Measurements from ENCODE around the gene DNASE1L2. TPM values are rescaled to one million over a fixed set of nuclear protein-coding genes. Genes with fewer than 3 reads are reported as not detected.

The DNASE1L2 gene
- total and polyA plus RNA-seq, 5 donors from 2014 or later = 0.37 TPM; not detected in 4

GRCh38 chr16:2205967-2206313 lies 30.3 kb upstream of the DNASE1L2 start:
- H3K4me1 Mint-ChIP-seq = peaks cover 0 to 20% (median 3%) of the 10 kb centered on the region in 4 donors
- H3K9me3 Mint-ChIP-seq = peaks cover 0 to 1% (median 0%) of the 10 kb centered on the region in 7 donors
- ATAC-seq (ENCODE audit: low read depth in 2 of 2) (no peak), DNase-seq (no peak)
- H3K36me3 ChIP-seq (ENCODE audit: control insufficient read depth, insufficient read depth, low read length) = peaks cover 9% of the 10 kb centered on the region
- H3K4me3 Mint-ChIP-seq = peak overlapping the region; percentile 75 to 80 (median 78)
- H3K36me3 Mint-ChIP-seq = no peaks in the 10 kb centered on the region
- H3K27ac ChIP-seq (ENCODE audit: insufficient read depth, low read length, poor library complexity, severe bottlenecking) = peak overlapping the region; percentile 92
- no peaks in the 10 kb centered on the region for H3K9me3 ChIP-seq (ENCODE audit: control insufficient read depth in 2 of 2, low read length in 2 of 2)
- H3K27me3 Mint-ChIP-seq = peaks cover 8% of the 10 kb centered on the region
- peak overlapping the region; percentile 41 to 82 (median 52) for H3K27ac Mint-ChIP-seq
- H3K27me3 ChIP-seq (ENCODE audit: control insufficient read depth, insufficient read depth, low read length) = no peaks in the 10 kb centered on the region
- peaks cover 18% of the 10 kb centered on the region for H3K4me1 ChIP-seq (ENCODE audit: control insufficient read depth, insufficient read depth, low read length, poor library complexity, severe bottlenecking)
- H3K4me3 ChIP-seq (ENCODE audit: low read depth, low read length) = peak overlapping the region; percentile 68

GRCh38 chr16:2206420-2206779 lies 29.8 kb upstream of the DNASE1L2 start:
- Histone ChIP-seq H3K27ac (ENCODE audit: insufficient read depth, low read length, poor library complexity, severe bottlenecking) (peak overlapping the region; percentile 92), H3K4me1 (ENCODE audit: control insufficient read depth, insufficient read depth, low read length, poor library complexity, severe bottlenecking) (peaks cover 18% of the 10 kb centered on the region), H3K9me3 (ENCODE audit: control insufficient read depth in 2 of 2, low read length in 2 of 2) (no peaks in the 10 kb centered on the region), H3K4me3 (ENCODE audit: low read depth, low read length) (no peak overlapping the region), H3K27me3 (ENCODE audit: control insufficient read depth, insufficient read depth, low read length) (no peaks in the 10 kb centered on the region), H3K36me3 (ENCODE audit: control insufficient read depth, insufficient read depth, low read length) (peaks cover 9% of the 10 kb centered on the region)
- H3K27me3 Mint-ChIP-seq = peaks cover 8% of the 10 kb centered on the region
- peaks cover 0 to 1% (median 0%) of the 10 kb centered on the region in 7 donors for H3K9me3 Mint-ChIP-seq
- no peaks in the 10 kb centered on the region for H3K36me3 Mint-ChIP-seq
- peak overlapping the region in 3 of 4 donors; percentile 78 to 80 (median 79) for H3K4me3 Mint-ChIP-seq
- DNase-seq (no peak), ATAC-seq (ENCODE audit: low read depth in 2 of 2) (no peak)
- peak overlapping the region in 2 of 3 donors; percentile 20 to 52 for H3K27ac Mint-ChIP-seq
- peaks cover 0 to 20% (median 3%) of the 10 kb centered on the region in 4 donors for H3K4me1 Mint-ChIP-seq

GRCh38 chr16:2206780-2207433 lies 29.3 kb upstream of the DNASE1L2 start:
- peaks cover 18% of the 10 kb centered on the region for H3K4me1 ChIP-seq (ENCODE audit: control insufficient read depth, insufficient read depth, low read length, poor library complexity, severe bottlenecking)
- Mint-ChIP-seq H3K27ac (peak overlapping the region in 1 of 3 donors; percentile 62), H3K4me1 (peaks cover 0 to 20% (median 3%) of the 10 kb centered on the region in 4 donors), H3K9me3 (peaks cover 0 to 1% (median 0%) of the 10 kb centered on the region in 7 donors), H3K27me3 (peaks cover 8% of the 10 kb centered on the region), H3K4me3 (peak overlapping the region; percentile 43 to 84 (median 80)), H3K36me3 (no peaks in the 10 kb centered on the region)
- DNase-seq (no peak), ATAC-seq (ENCODE audit: low read depth in 2 of 2) (no peak)
- H3K9me3 ChIP-seq (ENCODE audit: control insufficient read depth in 2 of 2, low read length in 2 of 2) = no peaks in the 10 kb centered on the region
- peaks cover 9% of the 10 kb centered on the region for H3K36me3 ChIP-seq (ENCODE audit: control insufficient read depth, insufficient read depth, low read length)
- H3K27me3 ChIP-seq (ENCODE audit: control insufficient read depth, insufficient read depth, low read length) = no peaks in the 10 kb centered on the region
- no peak overlapping the region for H3K4me3 ChIP-seq (ENCODE audit: low read depth, low read length)
- H3K27ac ChIP-seq (ENCODE audit: insufficient read depth, low read length, poor library complexity, severe bottlenecking) = no peak overlapping the region

- no peaks in the 10 kb centered on the region for H3K36me3 Mint-ChIP-seq
- H3K4me1 Mint-ChIP-seq = peaks cover 0 to 28% (median 5%) of the 10 kb centered on the region in 4 donors
- H3K27ac Mint-ChIP-seq = peak overlapping the region in 1 of 3 donors; percentile 62
- peaks cover 0 to 1% (median 0%) of the 10 kb centered on the region in 7 donors for H3K9me3 Mint-ChIP-seq
- no peak overlapping the region for H3K4me3 ChIP-seq (ENCODE audit: low read depth, low read length)
- H3K4me1 ChIP-seq (ENCODE audit: control insufficient read depth, insufficient read depth, low read length, poor library complexity, severe bottlenecking) = peaks cover 22% of the 10 kb centered on the region
- H3K36me3 ChIP-seq (ENCODE audit: control insufficient read depth, insufficient read depth, low read length) = peaks cover 9% of the 10 kb centered on the region
- DNase-seq (no peak), ATAC-seq (ENCODE audit: low read depth in 2 of 2) (no peak)
- H3K27me3 Mint-ChIP-seq = peaks cover 4% of the 10 kb centered on the region
- no peaks in the 10 kb centered on the region for H3K9me3 ChIP-seq (ENCODE audit: control insufficient read depth in 2 of 2, low read length in 2 of 2)
- peak overlapping the region in 3 of 4 donors; percentile 65 to 84 (median 72) for H3K4me3 Mint-ChIP-seq
- no peaks in the 10 kb centered on the region for H3K27me3 ChIP-seq (ENCODE audit: control insufficient read depth, insufficient read depth, low read length)
- no peak overlapping the region for H3K27ac ChIP-seq (ENCODE audit: insufficient read depth, low read length, poor library complexity, severe bottlenecking)
Measured at GRCh38 chr16:2207872-2208271, 28.4 kb upstream of the DNASE1L2 start.

GRCh38 chr16:2208308-2208707 lies 27.9 kb upstream of the DNASE1L2 start:
- Mint-ChIP-seq H3K27me3 (peaks cover 3% of the 10 kb centered on the region), H3K27ac (no peak overlapping the region), H3K9me3 (peaks cover 0 to 1% (median 0%) of the 10 kb centered on the region in 7 donors), H3K4me3 (peak overlapping the region in 1 of 4 donors; percentile 84), H3K4me1 (peaks cover 0 to 33% (median 7%) of the 10 kb centered on the region in 4 donors), H3K36me3 (no peaks in the 10 kb centered on the region)
- no peak overlapping the region for H3K4me3 ChIP-seq (ENCODE audit: low read depth, low read length)
- ATAC-seq (ENCODE audit: low read depth in 2 of 2) (no peak), DNase-seq (no peak)
- H3K9me3 ChIP-seq (ENCODE audit: control insufficient read depth in 2 of 2, low read length in 2 of 2) = no peaks in the 10 kb centered on the region
- no peak overlapping the region for H3K27ac ChIP-seq (ENCODE audit: insufficient read depth, low read length, poor library complexity, severe bottlenecking)
- no peaks in the 10 kb centered on the region for H3K27me3 ChIP-seq (ENCODE audit: control insufficient read depth, insufficient read depth, low read length)
- peaks cover 9% of the 10 kb centered on the region for H3K36me3 ChIP-seq (ENCODE audit: control insufficient read depth, insufficient read depth, low read length)
- H3K4me1 ChIP-seq (ENCODE audit: control insufficient read depth, insufficient read depth, low read length, poor library complexity, severe bottlenecking) = peaks cover 26% of the 10 kb centered on the region

- H3K4me3 Mint-ChIP-seq = no peak overlapping the region
- no peaks in the 10 kb centered on the region for H3K27me3 ChIP-seq (ENCODE audit: control insufficient read depth, insufficient read depth, low read length)
- H3K27me3 Mint-ChIP-seq = no peaks in the 10 kb centered on the region
- H3K9me3 Mint-ChIP-seq = peaks cover 0 to 1% (median 0%) of the 10 kb centered on the region in 7 donors
- no peaks in the 10 kb centered on the region for H3K36me3 Mint-ChIP-seq
- no peaks in the 10 kb centered on the region for H3K9me3 ChIP-seq (ENCODE audit: control insufficient read depth in 2 of 2, low read length in 2 of 2)
- H3K4me1 ChIP-seq (ENCODE audit: control insufficient read depth, insufficient read depth, low read length, poor library complexity, severe bottlenecking) = peaks cover 31% of the 10 kb centered on the region
- DNase-seq (no peak), ATAC-seq (ENCODE audit: low read depth in 2 of 2) (no peak)
- H3K27ac ChIP-seq (ENCODE audit: insufficient read depth, low read length, poor library complexity, severe bottlenecking) = no peak overlapping the region
- peaks cover 9% of the 10 kb centered on the region for H3K36me3 ChIP-seq (ENCODE audit: control insufficient read depth, insufficient read depth, low read length)
- H3K4me1 Mint-ChIP-seq = peaks cover 0 to 37% (median 12%) of the 10 kb centered on the region in 4 donors
- H3K4me3 ChIP-seq (ENCODE audit: low read depth, low read length) = no peak overlapping the region
- H3K27ac Mint-ChIP-seq = no peak overlapping the region
Measured at GRCh38 chr16:2208772-2209171, 27.5 kb upstream of the DNASE1L2 start.

GRCh38 chr16:2209258-2210008 lies 26.8 kb upstream of the DNASE1L2 start:
- no peak overlapping the region for H3K27ac ChIP-seq (ENCODE audit: insufficient read depth, low read length, poor library complexity, severe bottlenecking)
- Mint-ChIP-seq H3K4me1 (peaks cover 0 to 36% (median 11%) of the 10 kb centered on the region in 4 donors), H3K27me3 (no peaks in the 10 kb centered on the region), H3K27ac (no peak overlapping the region), H3K9me3 (peaks cover 0 to 1% (median 0%) of the 10 kb centered on the region in 7 donors), H3K4me3 (peak overlapping the region in 1 of 4 donors; percentile 43), H3K36me3 (no peaks in the 10 kb centered on the region)
- DNase-seq = no peak
- peaks cover 36% of the 10 kb centered on the region for H3K4me1 ChIP-seq (ENCODE audit: control insufficient read depth, insufficient read depth, low read length, poor library complexity, severe bottlenecking)
- H3K4me3 ChIP-seq (ENCODE audit: low read depth, low read length) = no peak overlapping the region
- H3K9me3 ChIP-seq (ENCODE audit: control insufficient read depth in 2 of 2, low read length in 2 of 2) = no peaks in the 10 kb centered on the region
- H3K36me3 ChIP-seq (ENCODE audit: control insufficient read depth, insufficient read depth, low read length) = peaks cover 9% of the 10 kb centered on the region
- H3K27me3 ChIP-seq (ENCODE audit: control insufficient read depth, insufficient read depth, low read length) = no peaks in the 10 kb centered on the region
- no peak for ATAC-seq (ENCODE audit: low read depth in 2 of 2)
